Suppressor macrophage treated with lipopolysaccharide for 1 hour (primary cell): Measurements from ENCODE around the gene TTN.
"Not testable (repeated sequence)": the region's sequence is repeated elsewhere in the genome, so short reads cannot be mapped to it uniquely, and the experiment has no call there.

Source experiments
- DNase-seq, 3 donors: peaks; one replicate each; pipeline ENCODE4 v3.0.0-alpha.2; 2020 to 2022

Gene TTN

GRCh38 chr2:178732913-178733312 is 74.3 kb downstream of the TTN start:
- no peak for DNase-seq

GRCh38 chr2:178731300-178731699 is 75.9 kb downstream of the TTN start:
- no peak for DNase-seq

GRCh38 chr2:178730049-178730448 is 77.2 kb downstream of the TTN start:
- DNase-seq: no peak

GRCh38 chr2:178723786-178724346 is 83.4 kb downstream of the TTN start:
- no peak for DNase-seq

GRCh38 chr2:178722296-178722695 is 84.9 kb downstream of the TTN start:
- DNase-seq: no peak

- DNase-seq: no peak
Observed at GRCh38 chr2:178718988-178719387, 88.2 kb downstream of the TTN start.

- no peak for DNase-seq
Observed at GRCh38 chr2:178718283-178718682, 88.9 kb downstream of the TTN start.

GRCh38 chr2:178716394-178716793 is 90.8 kb downstream of the TTN start:
- DNase-seq: no peak

- no peak for DNase-seq
Observed at GRCh38 chr2:178715366-178715765, 91.9 kb downstream of the TTN start.

GRCh38 chr2:178707476-178707875 is 99.7 kb downstream of the TTN start:
- no peak for DNase-seq

- no peak for DNase-seq
Observed at GRCh38 chr2:178704876-178705275, 102.3 kb downstream of the TTN start.

GRCh38 chr2:178702361-178702760 is 104.9 kb downstream of the TTN start:
- DNase-seq: no peak

GRCh38 chr2:178700922-178701342 is 106.3 kb downstream of the TTN start:
- DNase-seq: peak; percentile 42 to 74 (median 61)

GRCh38 chr2:178700136-178700535 is 107.1 kb downstream of the TTN start:
- DNase-seq: no peak

GRCh38 chr2:178692845-178693244 is 114.4 kb downstream of the TTN start:
- DNase-seq: no peak

- no peak for DNase-seq
Observed at GRCh38 chr2:178689808-178690207, 117.4 kb downstream of the TTN start.

GRCh38 chr2:178683877-178684276 is 123.3 kb downstream of the TTN start:
- no peak for DNase-seq

- DNase-seq: no peak
Observed at GRCh38 chr2:178681081-178681480, 126.1 kb downstream of the TTN start.

GRCh38 chr2:178679891-178680290 is 127.3 kb downstream of the TTN start:
- no peak for DNase-seq

GRCh38 chr2:178677599-178677998 is 129.6 kb downstream of the TTN start:
- DNase-seq: no peak

GRCh38 chr2:178676046-178676445 is 131.2 kb downstream of the TTN start:
- DNase-seq: no peak

GRCh38 chr2:178674122-178674521 is 133.1 kb downstream of the TTN start:
- DNase-seq: no peak

- DNase-seq: no peak
Observed at GRCh38 chr2:178666458-178666857, 140.8 kb downstream of the TTN start.

- not testable (repeated sequence) for DNase-seq
Observed at GRCh38 chr2:178658480-178658879, 148.7 kb downstream of the TTN start.

- DNase-seq: no peak
Observed at GRCh38 chr2:178650554-178650953, 156.7 kb downstream of the TTN start.

GRCh38 chr2:178644919-178645318 is 162.3 kb downstream of the TTN start:
- DNase-seq: no peak
